Left ventricle myocardium inferior (tissue), 1 donor: Measurements from ENCODE around the gene FAM234A. TPM values are rescaled to one million over a fixed set of nuclear protein-coding genes. Genes with fewer than 3 reads are reported as not detected.

Experiments used
- DNase-seq: peaks from one replicate; pipeline ENCODE4 v3.0.0-alpha.2; 2020
- H3K27ac ChIP-seq: fragments of 200-600 bp; replicated peaks from 2 replicates; pipeline ENCODE4 v1.8.0; 2021
- H3K27me3 ChIP-seq: fragments of 200-600 bp; 2 replicates; pipeline ENCODE4 v1.8.0; 2021; ENCODE audit warnings: low read depth
- H3K36me3 ChIP-seq: fragments of 200-600 bp; 2 replicates; pipeline ENCODE4 v1.8.0; 2021
- H3K4me1 ChIP-seq: fragments of 200-600 bp; 2 replicates; pipeline ENCODE4 v1.8.0; 2021
- H3K4me3 ChIP-seq: fragments of 200-600 bp; 2 replicates; pipeline ENCODE4 v1.8.0; 2021; ENCODE audit warnings: mild to moderate bottlenecking, moderate library complexity
- H3K9me3 ChIP-seq: fragments of 200-600 bp; replicated peaks from 2 replicates; pipeline ENCODE4 v1.8.0; 2021
- intact Hi-C: fragments of 100-400 bp; cut with micrococcal nuclease; formaldehyde crosslinking; loops from one replicate; pipeline ENCODE4 v1.11.0; 2022
- total RNA-seq: library from RNA; stranded (reverse); fragmentation: NEBNext Ultra II Directional; extraction: Animal tissue kit (Norgen Biotek cat#: 25700); gene quantifications from one replicate; pipeline ENCODE4 v1.2.1, GENCODE V29; 2021
- TF ChIP-seq, protein P1 (sequence below): fragments of 200-600 bp; IDR thresholded peaks from 2 replicates; pipeline ENCODE4 v1.8.0; 2021; ENCODE audit warnings: antibody characterized with exemption, mild to moderate bottlenecking, borderline replicate concordance
- donor health status: DM: no; HTN: yes; CAD: no; lungs with severe emphysema.

Gene FAM234A
- total RNA-seq, 1 donor from 2014 or later: 135 TPM

DNA sequence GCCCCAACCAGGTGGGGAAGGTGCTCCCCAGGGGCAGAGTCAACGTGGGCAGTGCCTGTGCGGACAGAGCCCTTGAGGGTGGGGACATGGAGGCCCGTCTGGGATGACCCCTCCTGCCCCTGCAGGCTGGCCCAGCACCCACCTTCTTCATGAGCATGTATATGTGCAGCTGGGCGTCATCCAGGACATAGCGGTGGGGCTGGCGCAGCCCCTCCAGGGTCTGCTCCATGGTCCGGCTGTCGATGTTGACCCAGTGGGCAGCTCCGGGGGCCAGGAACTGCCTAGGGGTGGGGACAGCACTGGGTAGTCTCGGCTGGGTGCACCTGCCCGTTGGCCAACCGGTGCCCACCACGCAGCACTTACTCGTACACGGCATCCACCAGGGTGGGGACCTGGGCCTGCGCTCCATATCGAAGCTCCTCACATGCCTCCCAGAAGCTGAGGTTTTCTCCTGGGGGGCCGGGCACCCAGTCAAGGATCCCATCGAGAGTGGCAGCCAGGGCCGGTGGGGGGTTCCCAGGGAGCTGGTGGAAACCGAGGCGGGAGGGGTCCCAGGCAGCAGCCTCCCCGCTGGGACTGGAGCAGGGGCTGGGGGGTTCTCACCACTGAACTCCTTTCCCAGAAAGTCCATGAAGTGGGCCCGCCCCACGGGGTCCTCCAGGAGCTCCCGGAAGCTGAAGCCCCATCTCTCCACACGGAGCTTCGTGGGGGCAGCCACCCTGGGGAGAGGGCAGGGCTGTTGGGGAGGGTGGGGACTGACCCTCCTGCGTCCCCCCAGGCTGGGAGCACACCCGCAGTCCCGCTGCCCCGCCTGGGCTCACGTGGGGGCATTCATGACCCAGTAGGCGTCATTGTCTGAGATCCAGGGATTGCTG, 36.0 kb downstream of the FAM234A start:
- Histone ChIP-seq H3K27ac (no peak overlapping the region), H3K4me1 (peaks cover 12% of the 10 kb centered on the region), H3K27me3 (peaks cover 13% of the 10 kb centered on the region), H3K9me3 (no peaks in the 10 kb centered on the region), H3K36me3 (no peaks in the 10 kb centered on the region), H3K4me3 (no peak overlapping the region)
- no peak for DNase-seq
- intact Hi-C loops: no loop called here
- TF ChIP-seq, protein P1, sequence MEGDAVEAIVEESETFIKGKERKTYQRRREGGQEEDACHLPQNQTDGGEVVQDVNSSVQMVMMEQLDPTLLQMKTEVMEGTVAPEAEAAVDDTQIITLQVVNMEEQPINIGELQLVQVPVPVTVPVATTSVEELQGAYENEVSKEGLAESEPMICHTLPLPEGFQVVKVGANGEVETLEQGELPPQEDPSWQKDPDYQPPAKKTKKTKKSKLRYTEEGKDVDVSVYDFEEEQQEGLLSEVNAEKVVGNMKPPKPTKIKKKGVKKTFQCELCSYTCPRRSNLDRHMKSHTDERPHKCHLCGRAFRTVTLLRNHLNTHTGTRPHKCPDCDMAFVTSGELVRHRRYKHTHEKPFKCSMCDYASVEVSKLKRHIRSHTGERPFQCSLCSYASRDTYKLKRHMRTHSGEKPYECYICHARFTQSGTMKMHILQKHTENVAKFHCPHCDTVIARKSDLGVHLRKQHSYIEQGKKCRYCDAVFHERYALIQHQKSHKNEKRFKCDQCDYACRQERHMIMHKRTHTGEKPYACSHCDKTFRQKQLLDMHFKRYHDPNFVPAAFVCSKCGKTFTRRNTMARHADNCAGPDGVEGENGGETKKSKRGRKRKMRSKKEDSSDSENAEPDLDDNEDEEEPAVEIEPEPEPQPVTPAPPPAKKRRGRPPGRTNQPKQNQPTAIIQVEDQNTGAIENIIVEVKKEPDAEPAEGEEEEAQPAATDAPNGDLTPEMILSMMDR: no peak

DNA sequence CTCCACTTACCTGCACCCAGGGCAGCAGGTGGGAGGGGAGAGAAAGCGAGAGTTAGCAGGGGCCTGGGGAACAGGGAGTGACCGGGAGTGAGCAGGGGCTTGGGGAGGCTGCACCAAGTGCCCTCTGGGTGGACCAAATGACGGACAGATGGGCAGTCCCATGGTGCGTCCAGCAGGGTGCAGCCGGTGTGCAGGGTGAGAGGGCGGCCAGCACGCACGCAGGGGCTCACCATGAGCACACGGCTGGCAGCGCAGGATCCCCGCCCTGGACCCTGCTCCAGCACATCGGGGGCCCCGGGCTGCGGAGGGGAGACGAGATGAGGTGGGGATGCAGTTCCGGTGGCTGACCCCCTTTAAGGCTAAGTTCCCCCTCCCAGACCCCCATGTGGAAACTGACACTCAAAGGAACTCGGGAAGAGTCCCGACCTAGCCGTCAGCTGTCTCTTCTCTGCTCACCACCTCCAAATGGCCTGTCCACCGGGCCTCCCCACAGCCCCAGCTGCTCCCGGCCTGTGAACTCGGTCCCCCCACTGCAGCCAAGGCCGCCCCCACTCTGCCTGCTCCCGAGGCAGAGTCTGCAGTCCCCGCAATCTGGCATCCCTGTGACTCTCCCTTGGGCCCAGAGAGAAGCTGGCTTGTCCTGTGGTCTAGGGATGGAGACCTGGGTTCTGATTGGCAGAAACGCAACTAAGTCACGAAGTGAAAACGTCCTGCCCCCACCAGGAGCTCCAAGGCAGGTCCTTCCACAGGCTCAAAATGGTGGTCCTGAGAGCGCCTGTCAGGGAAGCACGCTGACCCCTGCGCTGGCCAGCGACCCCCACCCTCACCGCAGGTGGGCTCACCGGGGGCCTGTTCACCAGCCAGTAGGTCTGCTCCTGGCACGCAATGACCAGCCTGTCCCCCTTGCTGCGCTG, 38.3 kb downstream of the FAM234A start:
- peaks cover 13% of the 10 kb centered on the region for H3K27me3 ChIP-seq
- peaks cover 19% of the 10 kb centered on the region for H3K4me1 ChIP-seq
- TF ChIP-seq, protein P1: no peak
- intact Hi-C loops: no loop called here
- no peak for DNase-seq
- no peaks in the 10 kb centered on the region for H3K9me3 ChIP-seq
- H3K36me3 ChIP-seq: no peaks in the 10 kb centered on the region
- no peak overlapping the region for H3K4me3 ChIP-seq
- H3K27ac ChIP-seq: no peak overlapping the region

DNA sequence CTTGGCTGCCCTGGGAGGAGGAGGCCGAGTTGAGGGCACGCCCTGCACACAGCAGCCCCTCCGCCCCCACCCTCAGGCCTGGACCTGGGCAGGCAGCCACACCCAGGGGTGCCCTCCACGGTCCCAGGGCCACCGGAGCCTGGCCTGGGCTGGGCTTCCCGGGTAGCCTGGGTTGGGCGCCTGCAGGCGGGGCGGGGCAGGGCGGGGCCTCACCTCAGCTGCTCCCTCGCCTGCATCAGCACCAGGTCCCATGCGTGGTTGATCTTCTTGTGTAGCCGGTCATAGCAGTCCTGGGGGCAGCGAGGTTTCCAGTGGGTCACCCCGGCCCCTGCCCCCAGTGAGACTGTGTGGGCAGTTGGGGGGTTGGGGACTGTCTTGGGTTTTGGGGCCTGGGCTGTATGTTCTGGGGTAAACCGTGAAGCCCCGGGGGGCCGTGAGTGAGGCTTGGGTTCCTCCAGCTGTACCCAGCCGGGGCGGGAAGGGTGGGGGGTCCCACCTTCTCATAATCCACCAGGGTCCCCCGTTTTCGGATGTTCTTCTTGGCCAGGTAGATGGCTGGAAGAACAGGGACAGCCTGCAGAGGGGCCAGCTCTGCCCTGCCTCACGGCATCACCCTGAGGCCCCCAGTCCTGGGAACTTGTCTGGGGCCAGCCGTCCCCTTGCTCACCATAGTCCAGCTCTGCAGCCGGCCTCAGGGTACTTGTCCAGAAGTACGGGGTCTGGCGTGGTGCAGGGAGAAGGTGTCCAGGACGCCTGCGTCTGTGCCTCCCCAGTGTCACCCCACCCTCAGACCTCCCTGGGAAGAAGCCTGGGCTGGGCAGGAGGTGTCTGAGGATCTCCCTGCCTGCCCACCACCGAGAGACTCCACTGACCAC, 39.2 kb downstream of the FAM234A start:
- TF ChIP-seq, protein P1: no peak
- Histone ChIP-seq H3K9me3 (no peaks in the 10 kb centered on the region), H3K4me3 (no peak overlapping the region), H3K36me3 (no peaks in the 10 kb centered on the region), H3K4me1 (peaks cover 19% of the 10 kb centered on the region), H3K27ac (no peak overlapping the region), H3K27me3 (peaks cover 13% of the 10 kb centered on the region)
- intact Hi-C loops: no loop called here
- no peak for DNase-seq

DNA sequence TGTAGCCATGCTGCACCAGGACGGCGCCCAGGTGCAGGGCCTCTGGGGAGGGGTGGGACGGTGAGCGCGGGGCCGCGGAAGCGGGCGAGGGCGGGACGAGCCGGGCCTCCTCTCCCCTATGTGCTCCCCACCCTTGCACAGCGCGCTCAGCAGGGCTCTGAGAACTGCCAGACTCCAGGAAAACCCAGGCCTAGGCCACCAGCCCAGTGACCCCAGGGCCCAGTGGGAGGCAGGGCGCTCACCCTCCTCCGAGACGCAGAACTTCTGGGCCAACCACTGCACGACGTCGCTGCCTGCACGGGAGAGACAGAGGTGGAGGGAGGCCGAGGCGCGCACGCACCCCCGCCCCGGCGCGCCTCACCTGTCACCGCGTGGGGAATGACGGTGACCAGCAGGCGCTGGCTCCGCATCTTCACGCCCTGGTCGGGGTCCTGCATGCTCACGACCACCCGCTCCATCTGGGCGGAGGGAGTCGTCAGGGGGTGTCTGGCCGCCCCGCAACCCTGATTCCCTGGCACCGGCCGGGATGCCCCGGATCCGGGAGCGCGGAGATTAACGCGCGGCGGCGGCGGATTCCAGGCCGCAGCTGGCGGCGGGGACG, 40.5 kb downstream of the FAM234A start:
- Histone ChIP-seq H3K9me3 (no peaks in the 10 kb centered on the region), H3K4me3 (peak overlapping the region; percentile 75), H3K27ac (no peak overlapping the region), H3K4me1 (peaks cover 29% of the 10 kb centered on the region), H3K27me3 (peaks cover 17% of the 10 kb centered on the region), H3K36me3 (no peaks in the 10 kb centered on the region)
- DNase-seq: no peak
- TF ChIP-seq, protein P1: no peak
- intact Hi-C loops: no loop called here

DNA sequence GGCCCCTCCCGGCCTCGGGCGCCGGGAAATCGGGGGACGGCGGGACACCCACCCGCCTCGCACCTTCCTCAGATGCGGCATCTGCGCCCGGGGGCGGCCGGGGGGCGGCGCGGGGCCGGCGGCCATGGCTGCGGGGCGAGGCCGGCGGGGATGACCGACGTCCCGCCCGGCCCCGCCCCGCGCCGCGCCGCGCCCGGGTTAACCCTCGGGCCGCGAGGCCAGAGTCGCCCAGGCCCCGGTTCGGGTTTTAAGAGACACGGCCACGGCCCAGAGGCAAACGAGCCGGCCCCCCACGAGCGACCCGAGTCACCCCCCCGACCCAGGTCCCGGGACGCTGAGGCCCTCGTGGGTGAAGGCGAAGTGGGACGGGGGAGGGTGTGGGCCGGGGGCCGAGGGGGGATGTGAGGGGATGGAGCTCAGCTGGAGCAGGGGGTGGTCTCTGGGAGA, 41.2 kb downstream of the FAM234A start, which contains the start of gene RGS11:
Gene RGS11 (minus strand): TSS at position 159 of the 447 bp plus-strand sequence. CDS start 33 bp downstream, at position 126.
- Histone ChIP-seq H3K9me3 (no peaks in the 10 kb centered on the region), H3K36me3 (no peaks in the 10 kb centered on the region), H3K27ac (no peak within 1 kb of the TSS), H3K27me3 (peaks cover 20% of the 10 kb centered on the region), H3K4me1 (peaks cover 32% of the 10 kb centered on the region), H3K4me3 (peak within 1 kb of the TSS; percentile 75)
- TF ChIP-seq, protein P1: no peak
- DNase-seq: no peak
- intact Hi-C loops: no loop called here
